HG03175 (cell line): ENCODE measurements around the gene SYT1.
"Not testable (repeated sequence)": the region's sequence is repeated elsewhere in the genome, so short reads cannot be mapped to it uniquely, and the experiment has no call there.

Experiments used
- ATAC-seq: cut with Tn5 transposase; IDR thresholded peaks from one replicate; pipeline ENCODE4 v1.9.1; 2021; ENCODE audit warnings: mild to moderate bottlenecking, moderate library complexity; ENCODE audit not compliant: unreplicated experiment

Gene SYT1

GRCh38 chr12:78864403-78864869, at the start of gene SYT1:
SYT1 (plus strand) TSS chr12:78864774.
- ATAC-seq: peak; percentile 35

GRCh38 chr12:78818487-78818886, 46.1 kb upstream of the SYT1 start:
- ATAC-seq: no peak

GRCh38 chr12:78820946-78821345, 43.6 kb upstream of the SYT1 start:
- ATAC-seq: no peak

- no peak for ATAC-seq
Measured at GRCh38 chr12:78824918-78825317, 39.7 kb upstream of the SYT1 start.

- ATAC-seq: no peak
Measured at GRCh38 chr12:78829690-78830089, 34.9 kb upstream of the SYT1 start.

- no peak for ATAC-seq
Measured at GRCh38 chr12:78835493-78835892, 29.1 kb upstream of the SYT1 start.

- ATAC-seq: not testable (repeated sequence)
Measured at GRCh38 chr12:78840518-78841019, 24.0 kb upstream of the SYT1 start.

GRCh38 chr12:78853231-78853630, 11.3 kb upstream of the SYT1 start:
- no peak for ATAC-seq

- peak; percentile 43 for ATAC-seq
Measured at GRCh38 chr12:78863482-78864402, 832 bp upstream of the SYT1 start.

GRCh38 chr12:78864870-78865463, 393 bp downstream of the SYT1 start:
- ATAC-seq: peak; percentile 24

- no peak for ATAC-seq
Measured at GRCh38 chr12:78865516-78865915, 942 bp downstream of the SYT1 start.

GRCh38 chr12:78866518-78866917, 1.9 kb downstream of the SYT1 start:
- ATAC-seq: no peak

- no peak for ATAC-seq
Measured at GRCh38 chr12:78870539-78870938, 6.0 kb downstream of the SYT1 start.

- ATAC-seq: no peak
Measured at GRCh38 chr12:78871566-78871965, 7.0 kb downstream of the SYT1 start.

GRCh38 chr12:78878459-78878858, 13.9 kb downstream of the SYT1 start:
- no peak for ATAC-seq

- ATAC-seq: no peak
Measured at GRCh38 chr12:78878866-78879265, 14.3 kb downstream of the SYT1 start.

GRCh38 chr12:78880078-78880477, 15.5 kb downstream of the SYT1 start:
- ATAC-seq: no peak

- ATAC-seq: no peak
Measured at GRCh38 chr12:78881685-78882084, 17.1 kb downstream of the SYT1 start.

- no peak for ATAC-seq
Measured at GRCh38 chr12:78885466-78885865, 20.9 kb downstream of the SYT1 start.

GRCh38 chr12:78886719-78887407, 22.3 kb downstream of the SYT1 start:
- ATAC-seq: no peak

- no peak for ATAC-seq
Measured at GRCh38 chr12:78887444-78887843, 22.9 kb downstream of the SYT1 start.
